NCI-H446 (cell line): Measurements from ENCODE around the gene KRT10.
A peak's percentile ranks its signal among the peaks of the same experiment; 100 is the strongest.

Experiments used
- DNase-seq, 2 experiments: peaks; one replicate each; lab custom pipeline; 2025; lab: John Stamatoyannopoulos, UW

The KRT10 gene

GRCh38 chr17:40803617-40804082 lies 18.8 kb downstream of the KRT10 start:
- peak; percentile 16 to 69 for DNase-seq

GRCh38 chr17:40801157-40801556 lies 21.3 kb downstream of the KRT10 start:
- DNase-seq: no peak

GRCh38 chr17:40800381-40800780 lies 22.0 kb downstream of the KRT10 start:
- DNase-seq: no peak

GRCh38 chr17:40799859-40800258 lies 22.6 kb downstream of the KRT10 start, which contains the start of gene KRT28:
Gene KRT28, minus strand, starts transcription at chr17:40799959. Its CDS starts 66 bp downstream, at chr17:40799893.
- no peak for DNase-seq

GRCh38 chr17:40796846-40797245 lies 25.6 kb downstream of the KRT10 start:
- DNase-seq: no peak

- DNase-seq: no peak
Measured at GRCh38 chr17:40795019-40795667, 27.3 kb downstream of the KRT10 start.

GRCh38 chr17:40794466-40794865 lies 27.9 kb downstream of the KRT10 start:
- no peak for DNase-seq

GRCh38 chr17:40793832-40794231 lies 28.6 kb downstream of the KRT10 start:
- no peak for DNase-seq

- peak in 1 of 2 experiments; percentile 8 for DNase-seq
Measured at GRCh38 chr17:40791787-40792436, 30.5 kb downstream of the KRT10 start.

GRCh38 chr17:40791111-40791510 lies 31.3 kb downstream of the KRT10 start:
- no peak for DNase-seq

GRCh38 chr17:40782450-40782849 lies 40.0 kb downstream of the KRT10 start, which contains the start of gene KRT27:
Gene KRT27, minus strand, starts transcription at chr17:40782550. Its CDS starts 57 bp downstream, at chr17:40782493.
- no peak for DNase-seq

GRCh38 chr17:40779181-40779909 lies 43.1 kb downstream of the KRT10 start:
- no peak for DNase-seq

GRCh38 chr17:40778461-40778860 lies 44.0 kb downstream of the KRT10 start:
- DNase-seq: no peak

- DNase-seq: no peak
Measured at GRCh38 chr17:40777971-40778370, 44.4 kb downstream of the KRT10 start.

- no peak for DNase-seq
Measured at GRCh38 chr17:40777459-40777858, 45.0 kb downstream of the KRT10 start.

GRCh38 chr17:40775945-40776344 lies 46.5 kb downstream of the KRT10 start:
- no peak for DNase-seq

- no peak for DNase-seq
Measured at GRCh38 chr17:40772101-40772500, 50.3 kb downstream of the KRT10 start, which contains the start of gene KRT26. Gene KRT26, minus strand, starts transcription at chr17:40772201. Its CDS starts 88 bp downstream, at chr17:40772113.
